IMR-90 (cell line): Measurements from ENCODE around the gene SART1. TPM values are rescaled to one million over a fixed set of nuclear protein-coding genes. Genes with fewer than 3 reads are reported as not detected.

Experiments
- ATAC-seq: fragments of 200-7000 bp; cut with Tn5 transposase; 2 replicates; pipeline ENCODE4 v1.9.1; 2020; ENCODE audit warnings: low read depth, mild to moderate bottlenecking, moderate library complexity
- BruUV-seq: library from RNA; stranded (reverse); fragments of 400-500 nt; replicated peaks from 2 replicates; lab custom pipeline; 2021; lab: Mats Ljungman, UMichigan
- CTCF ChIA-PET: fragments of 300-600 bp; formaldehyde crosslinking; extraction: SDS; loops from one replicate; lab custom pipeline; 2021; ENCODE audit warnings: antibody characterized with exemption; lab: Yijun Ruan, JAX
- POLR2A ChIA-PET: fragments of 300-600 bp; sonication (Branson Sonifier 250); formaldehyde crosslinking; loops from one replicate; lab custom pipeline; 2022; ENCODE audit warnings: antibody characterized with exemption; ENCODE audit not compliant: unreplicated experiment; lab: Charles Lee
- DNase-seq: peaks from one replicate; pipeline ENCODE4 v3.0.0; 2013
- H2AFZ ChIP-seq: replicated peaks from 2 replicates; pipeline ENCODE3; 2013; ENCODE audit warnings: low read length, mild to moderate bottlenecking; ENCODE audit not compliant: poor library complexity
- H2AK5ac ChIP-seq: 2 replicates; pipeline ENCODE4 v1.6.1; 2013; ENCODE audit warnings: low read depth, low read length, inconsistent platforms
- H2AK9ac ChIP-seq: replicated peaks from 2 replicates; pipeline ENCODE3; 2013; ENCODE audit warnings: mild to moderate bottlenecking, low read depth, low read length, moderate library complexity; ENCODE audit not compliant: poor library complexity
- H2BK120ac ChIP-seq: 2 replicates; pipeline ENCODE4 v1.6.1; 2013; ENCODE audit warnings: low read depth, low read length, inconsistent platforms
- H2BK15ac ChIP-seq: 3 replicates; pipeline ENCODE4 v1.6.1; 2013; ENCODE audit warnings: low read depth, low read length, inconsistent platforms
- H2BK20ac ChIP-seq: 2 replicates; pipeline ENCODE4 v1.6.1; 2013; ENCODE audit warnings: low read depth, mild to moderate bottlenecking, inconsistent platforms, low read length, moderate library complexity
- H2BK5ac ChIP-seq: 2 replicates; pipeline ENCODE4 v1.6.1; 2013; ENCODE audit warnings: mild to moderate bottlenecking, low read depth, low read length, inconsistent platforms; ENCODE audit not compliant: poor library complexity, severe bottlenecking
- H3K14ac ChIP-seq: replicated peaks from 2 replicates; pipeline ENCODE4 v1.6.1; 2013; ENCODE audit warnings: low read depth, low read length, inconsistent platforms
- H3K18ac ChIP-seq: 2 replicates; pipeline ENCODE4 v1.6.1; 2013; ENCODE audit warnings: low read depth, low read length, control low read depth
- H3K23ac ChIP-seq: 2 replicates; pipeline ENCODE4 v1.6.1; 2013; ENCODE audit warnings: low read depth, low read length, inconsistent platforms
- H3K27ac ChIP-seq: 2 replicates; pipeline ENCODE4 v1.5.1; 2013; ENCODE audit warnings: mild to moderate bottlenecking, control low read depth, low read length; ENCODE audit not compliant: insufficient read depth
- H3K27me3 ChIP-seq: 2 replicates; pipeline ENCODE4 v1.6.1; 2013; ENCODE audit warnings: low read length; ENCODE audit not compliant: control insufficient read depth, insufficient read depth
- H3K36me3 ChIP-seq: 2 replicates; pipeline ENCODE4 v1.6.1; 2013; ENCODE audit warnings: low read length, mixed read lengths; ENCODE audit not compliant: control insufficient read depth, insufficient read depth
- H3K4ac ChIP-seq: 2 replicates; pipeline ENCODE4 v1.6.1; 2013; ENCODE audit warnings: low read depth, low read length, inconsistent platforms
- H3K4me1 ChIP-seq: 2 replicates; pipeline ENCODE4 v1.6.1; 2013; ENCODE audit warnings: low read length, mixed read lengths; ENCODE audit not compliant: control insufficient read depth, insufficient read depth
- H3K4me2 ChIP-seq: 2 replicates; pipeline ENCODE4 v1.6.1; 2013; ENCODE audit warnings: low read depth, mild to moderate bottlenecking, control low read depth, low read length, moderate library complexity
- H3K4me3 ChIP-seq: 2 replicates; pipeline ENCODE4 v1.5.1; 2013; ENCODE audit warnings: low read depth, mild to moderate bottlenecking, control low read depth, low read length, moderate library complexity; ENCODE audit not compliant: insufficient read depth
- H3K56ac ChIP-seq: 2 replicates; pipeline ENCODE4 v1.6.1; 2013; ENCODE audit warnings: low read length, inconsistent platforms; ENCODE audit not compliant: insufficient read depth; ENCODE audit errors: extremely low read depth
- H3K79me1 ChIP-seq, 2 experiments: 2 replicates each; pipeline ENCODE4 v1.6.1; 2013; ENCODE audit warnings: low read length in 2 of 2, inconsistent platforms in 1 of 2, low read depth in 1 of 2
- H3K9ac ChIP-seq: 2 replicates; pipeline ENCODE4 v1.6.1; 2013; ENCODE audit warnings: low read depth, low read length, control low read depth
- H3K9me1 ChIP-seq: 2 replicates; pipeline ENCODE4 v1.6.1; 2013; ENCODE audit warnings: low read length, inconsistent platforms; ENCODE audit not compliant: insufficient read depth
- H3K9me3 ChIP-seq: 2 replicates; pipeline ENCODE4 v1.6.1; 2013; ENCODE audit warnings: low read length; ENCODE audit not compliant: control insufficient read depth, insufficient read depth
- H4K20me1 ChIP-seq: 2 replicates; pipeline ENCODE4 v1.6.1; 2013; ENCODE audit warnings: low read length, inconsistent platforms; ENCODE audit not compliant: insufficient read depth
- H4K5ac ChIP-seq: 2 replicates; pipeline ENCODE4 v1.6.1; 2013; ENCODE audit warnings: mild to moderate bottlenecking, low read depth, low read length, control low read depth
- H4K8ac ChIP-seq, 2 experiments: 2 replicates each; pipeline ENCODE4 v1.6.1; 2013; ENCODE audit warnings: low read depth in 2 of 2, low read length in 2 of 2, control low read depth in 1 of 2, inconsistent platforms in 1 of 2
- H4K91ac ChIP-seq: 2 replicates; pipeline ENCODE4 v1.6.1; 2013; ENCODE audit warnings: low read depth, low read length, inconsistent platforms; ENCODE audit not compliant: insufficient read depth
- MXI1 ChIP-seq: IDR thresholded peaks from 2 replicates; pipeline ENCODE4 v1.6.1; 2012; ENCODE audit warnings: low read depth, mild to moderate bottlenecking, low read length, moderate library complexity, borderline replicate concordance
- WGBS, 2 experiments: methylation state at CpG; one replicate each; pipeline versions ENCODE4 v1.1.5 to v1.1.7; 2013; ENCODE audit warnings: missing lambda C conversion rate in 2 of 2; ENCODE audit not compliant: insufficient read length in 1 of 2; ENCODE audit errors: extremely low coverage in 2 of 2; 5-methylcytosine and 5-hydroxymethylcytosine counted together
- dilution Hi-C: fragments of 300-500 bp; cut with HindIII; formaldehyde crosslinking; loops from one replicate; pipeline ENCODE4 v1.14.3; 2018; ENCODE audit warnings: low sequenced_read_pairs; ENCODE audit not compliant: unreplicated experiment
- in situ Hi-C: fragments of 300-500 bp; cut with MboI; formaldehyde crosslinking; loops from 3 replicates; pipeline ENCODE4 v1.14.3; 2019; ENCODE audit warnings: low sequenced_read_pairs, inconsistent platforms, mixed read lengths
- intact Hi-C: fragments of 100-400 bp; cut with micrococcal nuclease; formaldehyde crosslinking; loops from 2 replicates; pipeline ENCODE4 v1.10.0; 2022
- polyA plus RNA-seq, 3 experiments: library from polyadenylated mRNA; depleted of rRNA; stranded (reverse); fragments of >200 nt; gene quantifications; 2 replicates each; pipeline ENCODE4 v1.2.3, GENCODE V29; 2012; ENCODE audit warnings: low replicate concordance in 1 of 3
- total RNA-seq: library from RNA; depleted of rRNA; stranded (reverse); fragments of >200 nt; gene quantifications from 2 replicates; pipeline ENCODE4 v1.2.3, GENCODE V29; 2012

Gene SART1
- total and polyA plus RNA-seq, 2 of the 4 experiments (the other 2 are of a cell fraction), result 25.5 to 43.5 TPM

GRCh38 chr11:65921033-65921555, 40.4 kb upstream of the SART1 start:
- Histone ChIP-seq H3K79me1 (peaks cover 12 to 51% of the 10 kb centered on the region in 2 experiments), H3K27me3 (no peaks in the 10 kb centered on the region), H2AFZ (peak overlapping the region; percentile 28), H3K4ac (peak overlapping the region; percentile 73), H3K18ac (no peak overlapping the region), H3K9me1 (peaks cover 16% of the 10 kb centered on the region; the same call in 1 of the 2 replicates), H2BK120ac (no peak overlapping the region), H3K56ac (peak overlapping the region; percentile 9; the same call in 1 of the 2 replicates), H3K23ac (0 out of 2 replicates have a peak overlapping the region, but pooled peaks have one; percentile 62), H4K8ac (peak overlapping the region in 1 of 2 experiments; percentile 32; a peak in 1 of 4 replicates), H3K27ac (peak overlapping the region; percentile 93), H3K9me3 (no peaks in the 10 kb centered on the region), H3K4me3 (peak overlapping the region; percentile 91; the same call in 1 of the 2 replicates), H3K36me3 (peaks cover 41% of the 10 kb centered on the region), H3K4me2 (peak overlapping the region; percentile 84), H3K4me1 (peaks cover 28% of the 10 kb centered on the region), H2BK15ac (no peak overlapping the region), H2AK9ac (peak overlapping the region; percentile 98), H2BK5ac (peak overlapping the region; percentile 85), H2BK20ac (no peak overlapping the region), H3K14ac (peak overlapping the region; percentile 70; the same call in 1 of the 2 replicates), H2AK5ac (peak overlapping the region; percentile 66), H3K9ac (peak overlapping the region; percentile 78), H4K91ac (no peak overlapping the region), H4K20me1 (peaks cover 11% of the 10 kb centered on the region), H4K5ac (no peak overlapping the region)
- WGBS, 2 experiments, result 80% methylated on average over 1 of the region's 12 CpGs; no CpG with 5 or more reads in 1 of the 2 experiments
- dilution Hi-C loops, result no loop called here
- CTCF ChIA-PET, result no interaction called here
- POLR2A ChIA-PET, result interaction anchor here (1.1 kb wide), 1 partner anchor 30 kb away, joined by 3 read pairs; no protein-coding TSS in a partner anchor
- TF ChIP-seq MXI1, result no peak
- DNase-seq (no peak), ATAC-seq (no peak)
- in situ Hi-C loops, result no loop called here
- intact Hi-C loops, result no loop called here
- no TSS peak for BruUV-seq
